ENCODE measurements around the gene TRPC3. TPM values are rescaled to one million over a fixed set of nuclear protein-coding genes. Genes with fewer than 3 reads are reported as not detected.

Gene TRPC3
- total and polyA plus RNA-seq, 5 donors from 2014 or later = 0.52 TPM; not detected in 4

DNA sequence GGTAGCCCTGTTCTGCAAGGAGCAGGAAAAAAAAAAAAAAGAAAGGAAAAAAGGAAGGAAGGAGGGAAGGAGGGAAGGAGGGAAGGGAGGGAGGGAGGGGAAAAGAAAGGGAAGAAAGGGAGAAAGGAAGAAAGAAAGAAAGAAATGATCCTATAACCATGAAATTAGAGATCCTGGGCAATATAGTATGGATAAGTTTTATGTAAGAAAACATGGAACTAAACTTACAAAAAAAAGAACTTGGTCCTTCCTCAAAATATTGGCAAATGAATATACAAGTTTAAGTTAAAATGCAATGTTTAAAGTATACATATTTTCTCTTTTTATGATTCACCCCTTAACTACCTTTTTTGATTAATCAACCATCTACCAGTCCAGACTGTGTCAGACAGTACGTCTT, 100.5 kb downstream of the TRPC3 start:
- no peak for ATAC-seq (ENCODE audit: low read depth in 2 of 2)
- H3K27me3 Mint-ChIP-seq = no peaks in the 10 kb centered on the region
- no peak overlapping the region for H3K4me3 ChIP-seq (ENCODE audit: low read depth, low read length)
- no peak overlapping the region for H3K4me3 Mint-ChIP-seq
- DNase-seq = no peak
- peaks cover 6% of the 10 kb centered on the region for H3K36me3 ChIP-seq (ENCODE audit: control insufficient read depth, insufficient read depth, low read length)
- peaks cover 0 to 4% (median 0%) of the 10 kb centered on the region in 4 donors for H3K4me1 Mint-ChIP-seq
- no peaks in the 10 kb centered on the region for H3K9me3 ChIP-seq (ENCODE audit: control insufficient read depth in 2 of 2, low read length in 2 of 2)
- no peak overlapping the region for H3K27ac ChIP-seq (ENCODE audit: insufficient read depth, low read length, poor library complexity, severe bottlenecking)
- no peak overlapping the region for H3K27ac Mint-ChIP-seq
- no peaks in the 10 kb centered on the region for H3K4me1 ChIP-seq (ENCODE audit: control insufficient read depth, insufficient read depth, low read length, poor library complexity, severe bottlenecking)
- H3K36me3 Mint-ChIP-seq = peaks cover 28% of the 10 kb centered on the region
- H3K27me3 ChIP-seq (ENCODE audit: control insufficient read depth, insufficient read depth, low read length) = no peaks in the 10 kb centered on the region
- peaks cover 0 to 1% (median 0%) of the 10 kb centered on the region in 7 donors for H3K9me3 Mint-ChIP-seq

DNA sequence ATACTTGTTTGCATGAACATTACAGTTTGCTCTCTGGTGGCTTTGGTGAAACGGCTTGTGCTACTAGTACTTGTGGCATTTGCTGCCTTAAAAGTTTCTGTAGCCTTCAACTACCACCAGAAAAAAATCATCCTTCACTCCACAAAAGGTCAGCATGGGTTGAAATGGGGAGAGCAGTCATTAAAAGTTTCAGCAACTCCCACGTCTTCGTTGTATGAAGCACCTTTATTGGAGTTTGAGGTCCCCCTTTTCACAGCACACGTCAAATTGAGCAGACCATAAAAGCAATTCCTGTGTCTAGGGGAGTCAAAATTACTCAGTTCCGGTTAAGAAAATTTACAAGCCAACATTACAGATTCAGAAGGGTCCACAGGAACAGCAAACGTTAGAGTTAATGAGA, 105.2 kb downstream of the TRPC3 start:
- Mint-ChIP-seq H3K27ac (no peak overlapping the region), H3K4me3 (no peak overlapping the region), H3K36me3 (peaks cover 32% of the 10 kb centered on the region), H3K9me3 (no peaks in the 10 kb centered on the region), H3K27me3 (no peaks in the 10 kb centered on the region), H3K4me1 (peaks cover 0 to 4% (median 0%) of the 10 kb centered on the region in 4 donors)
- Histone ChIP-seq H3K4me3 (ENCODE audit: low read depth, low read length) (no peak overlapping the region), H3K27me3 (ENCODE audit: control insufficient read depth, insufficient read depth, low read length) (no peaks in the 10 kb centered on the region), H3K36me3 (ENCODE audit: control insufficient read depth, insufficient read depth, low read length) (peaks cover 11% of the 10 kb centered on the region), H3K27ac (ENCODE audit: insufficient read depth, low read length, poor library complexity, severe bottlenecking) (no peak overlapping the region), H3K9me3 (ENCODE audit: control insufficient read depth in 2 of 2, low read length in 2 of 2) (no peaks in the 10 kb centered on the region), H3K4me1 (ENCODE audit: control insufficient read depth, insufficient read depth, low read length, poor library complexity, severe bottlenecking) (no peaks in the 10 kb centered on the region)
- ATAC-seq (ENCODE audit: low read depth in 2 of 2) (no peak), DNase-seq (no peak)

DNA sequence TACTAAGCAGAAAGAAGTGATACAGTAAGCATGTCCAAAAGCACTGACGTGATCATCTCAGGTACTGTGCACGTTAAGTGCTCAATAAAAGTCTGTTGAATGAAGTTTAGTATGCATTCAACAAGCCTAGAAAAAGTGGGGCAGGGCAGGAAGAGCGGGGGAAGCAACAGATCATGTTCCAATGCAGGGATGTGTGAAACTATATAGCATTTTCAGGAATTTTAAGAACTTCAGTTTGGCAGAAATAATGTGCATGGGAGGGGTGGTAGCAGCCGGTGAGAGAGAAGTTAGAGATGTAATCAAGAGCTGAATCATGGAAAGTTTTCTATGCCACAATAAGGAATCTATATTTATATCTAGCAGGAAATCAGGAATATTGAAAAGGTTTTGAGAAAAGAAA, 109.0 kb downstream of the TRPC3 start:
- peaks cover 16% of the 10 kb centered on the region for H3K36me3 ChIP-seq (ENCODE audit: control insufficient read depth, insufficient read depth, low read length)
- no peak for ATAC-seq (ENCODE audit: low read depth in 2 of 2)
- H3K4me1 ChIP-seq (ENCODE audit: control insufficient read depth, insufficient read depth, low read length, poor library complexity, severe bottlenecking) = no peaks in the 10 kb centered on the region
- no peaks in the 10 kb centered on the region for H3K9me3 Mint-ChIP-seq
- H3K4me1 Mint-ChIP-seq = no peaks in the 10 kb centered on the region
- no peaks in the 10 kb centered on the region for H3K27me3 Mint-ChIP-seq
- peaks cover 34% of the 10 kb centered on the region for H3K36me3 Mint-ChIP-seq
- H3K27ac ChIP-seq (ENCODE audit: insufficient read depth, low read length, poor library complexity, severe bottlenecking) = no peak overlapping the region
- no peaks in the 10 kb centered on the region for H3K9me3 ChIP-seq (ENCODE audit: control insufficient read depth in 2 of 2, low read length in 2 of 2)
- DNase-seq = no peak
- no peak overlapping the region for H3K4me3 Mint-ChIP-seq
- H3K27ac Mint-ChIP-seq = no peak overlapping the region
- no peak overlapping the region for H3K4me3 ChIP-seq (ENCODE audit: low read depth, low read length)
- no peaks in the 10 kb centered on the region for H3K27me3 ChIP-seq (ENCODE audit: control insufficient read depth, insufficient read depth, low read length)

DNA sequence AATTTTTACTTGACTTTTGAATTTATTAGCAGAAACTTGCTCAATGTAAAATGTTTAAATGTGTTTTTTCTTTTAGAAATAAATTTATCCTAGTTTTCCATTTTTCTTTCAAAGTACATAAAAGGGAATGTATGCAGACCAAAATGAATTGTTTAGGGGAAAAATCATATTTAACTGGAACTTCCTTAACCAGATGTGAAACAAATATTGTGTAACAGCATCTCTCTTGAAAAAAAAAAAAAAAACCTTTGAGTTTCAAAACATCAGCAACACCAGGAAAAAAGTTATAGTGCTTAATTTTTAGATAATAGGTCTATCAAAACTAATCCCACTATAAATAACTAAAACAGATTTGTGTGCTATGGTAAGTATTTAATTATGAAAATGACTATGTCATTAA, 113.7 kb downstream of the TRPC3 start:
- H3K4me1 Mint-ChIP-seq = no peaks in the 10 kb centered on the region
- no peaks in the 10 kb centered on the region for H3K9me3 Mint-ChIP-seq
- peaks cover 21% of the 10 kb centered on the region for H3K36me3 Mint-ChIP-seq
- DNase-seq (no peak), ATAC-seq (ENCODE audit: low read depth in 2 of 2) (no peak)
- no peaks in the 10 kb centered on the region for H3K27me3 Mint-ChIP-seq
- no peaks in the 10 kb centered on the region for H3K27me3 ChIP-seq (ENCODE audit: control insufficient read depth, insufficient read depth, low read length)
- no peak overlapping the region for H3K4me3 Mint-ChIP-seq
- no peak overlapping the region for H3K27ac ChIP-seq (ENCODE audit: insufficient read depth, low read length, poor library complexity, severe bottlenecking)
- H3K4me1 ChIP-seq (ENCODE audit: control insufficient read depth, insufficient read depth, low read length, poor library complexity, severe bottlenecking) = no peaks in the 10 kb centered on the region
- no peaks in the 10 kb centered on the region for H3K9me3 ChIP-seq (ENCODE audit: control insufficient read depth in 2 of 2, low read length in 2 of 2)
- H3K27ac Mint-ChIP-seq = no peak overlapping the region
- peaks cover 16% of the 10 kb centered on the region for H3K36me3 ChIP-seq (ENCODE audit: control insufficient read depth, insufficient read depth, low read length)
- H3K4me3 ChIP-seq (ENCODE audit: low read depth, low read length) = no peak overlapping the region

DNA sequence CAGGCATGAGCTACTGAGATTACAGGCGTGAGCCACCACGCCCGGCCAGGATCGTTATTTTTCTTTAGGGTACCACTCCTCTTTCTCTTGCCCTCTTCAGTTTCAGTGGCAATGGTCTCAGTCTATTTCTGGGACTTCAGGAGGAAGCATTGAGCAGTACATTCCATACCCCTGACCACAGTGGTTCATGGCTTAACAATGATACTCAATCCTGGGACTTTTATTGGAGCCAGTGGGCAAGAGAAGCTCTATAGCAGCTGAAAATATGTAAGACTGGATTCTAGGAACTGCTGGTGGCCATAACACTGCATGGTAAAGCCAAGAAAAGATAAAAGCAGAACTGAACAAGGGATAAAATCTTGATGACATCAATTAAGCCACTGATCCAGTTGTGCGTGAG, 122.3 kb downstream of the TRPC3 start:
- H3K27ac Mint-ChIP-seq = no peak overlapping the region
- H3K9me3 Mint-ChIP-seq = no peaks in the 10 kb centered on the region
- H3K9me3 ChIP-seq (ENCODE audit: control insufficient read depth in 2 of 2, low read length in 2 of 2) = no peaks in the 10 kb centered on the region
- no peaks in the 10 kb centered on the region for H3K4me1 ChIP-seq (ENCODE audit: control insufficient read depth, insufficient read depth, low read length, poor library complexity, severe bottlenecking)
- no peaks in the 10 kb centered on the region for H3K27me3 ChIP-seq (ENCODE audit: control insufficient read depth, insufficient read depth, low read length)
- peaks cover 0 to 2% (median 0%) of the 10 kb centered on the region in 4 donors for H3K4me1 Mint-ChIP-seq
- H3K27ac ChIP-seq (ENCODE audit: insufficient read depth, low read length, poor library complexity, severe bottlenecking) = no peak overlapping the region
- ATAC-seq (ENCODE audit: low read depth in 2 of 2) = no peak
- no peak for DNase-seq
- H3K27me3 Mint-ChIP-seq = no peaks in the 10 kb centered on the region
- H3K4me3 ChIP-seq (ENCODE audit: low read depth, low read length) = no peak overlapping the region
- H3K4me3 Mint-ChIP-seq = no peak overlapping the region
- peaks cover 11% of the 10 kb centered on the region for H3K36me3 ChIP-seq (ENCODE audit: control insufficient read depth, insufficient read depth, low read length)
- peaks cover 3% of the 10 kb centered on the region for H3K36me3 Mint-ChIP-seq

Other genes starting within 250 kb of the TRPC3 start
- not detected for gene SMIM43, start 186.9 kb downstream of the TRPC3 start, total RNA-seq
- 1 to 10 TPM in 1 of 4 donors, under 1 TPM in 2, not detected in 1; 0.14 to 1.8 (median 0.56) TPM for gene SMIM43, start 186.9 kb downstream of the TRPC3 start, polyA plus RNA-seq
- 59.4 TPM for gene EXOSC9, start 150.7 kb downstream of the TRPC3 start, total RNA-seq
- 10 to 100 TPM; 45.8 to 51.3 (median 49.3) TPM for gene EXOSC9, start 150.7 kb downstream of the TRPC3 start, polyA plus RNA-seq
- gene CCNA2, start 128.2 kb downstream of the TRPC3 start, total RNA-seq = 1.3 TPM
- gene CCNA2, start 128.2 kb downstream of the TRPC3 start, polyA plus RNA-seq = 1 to 10 TPM in 2 of 4 donors, under 1 TPM in 2; 0.61 to 4.5 (median 2.2) TPM
- gene BBS7, start 81.6 kb downstream of the TRPC3 start, total RNA-seq = 5.1 TPM
- 1 to 10 TPM; 5.7 to 9.0 (median 6.4) TPM for gene BBS7, start 81.6 kb downstream of the TRPC3 start, polyA plus RNA-seq
- 108 TPM for gene BLTP1, start 200.3 kb upstream of the TRPC3 start, total RNA-seq
- gene BLTP1, start 200.3 kb upstream of the TRPC3 start, polyA plus RNA-seq = 1 to 10 TPM; 6.2 to 7.4 (median 6.4) TPM